HG03280 (cell line): Measurements from ENCODE around the gene PECR.
"Not testable (repeated sequence)": the region's sequence is repeated elsewhere in the genome, so short reads cannot be mapped to it uniquely, and the experiment has no call there.

ENCODE experiments used
- ATAC-seq: cut with Tn5 transposase; IDR thresholded peaks from one replicate; pipeline ENCODE4 v1.9.1; 2021; ENCODE audit warnings: mild to moderate bottlenecking, moderate library complexity; ENCODE audit not compliant: unreplicated experiment

PECR gene

DNA sequence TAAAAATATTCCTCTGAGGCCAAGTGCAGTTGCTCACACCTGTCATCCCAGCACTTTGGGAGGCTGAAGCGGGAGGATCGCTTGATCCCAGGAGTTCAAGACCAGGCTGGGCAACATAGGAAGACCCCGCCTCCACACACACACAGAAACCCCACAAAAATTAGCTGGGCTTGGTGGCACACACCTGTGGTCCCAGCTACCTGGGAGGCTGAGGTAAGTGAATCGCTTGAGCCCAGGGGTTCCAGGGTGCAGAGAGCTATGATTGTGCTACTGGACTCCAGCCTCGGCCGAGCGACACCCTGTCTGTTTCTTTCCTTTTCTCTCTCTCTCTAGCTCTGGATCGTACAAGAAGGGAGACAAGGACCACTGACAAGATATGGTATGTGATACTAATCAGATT lies 25.7 kb upstream of the PECR start:
- ATAC-seq: no peak

DNA sequence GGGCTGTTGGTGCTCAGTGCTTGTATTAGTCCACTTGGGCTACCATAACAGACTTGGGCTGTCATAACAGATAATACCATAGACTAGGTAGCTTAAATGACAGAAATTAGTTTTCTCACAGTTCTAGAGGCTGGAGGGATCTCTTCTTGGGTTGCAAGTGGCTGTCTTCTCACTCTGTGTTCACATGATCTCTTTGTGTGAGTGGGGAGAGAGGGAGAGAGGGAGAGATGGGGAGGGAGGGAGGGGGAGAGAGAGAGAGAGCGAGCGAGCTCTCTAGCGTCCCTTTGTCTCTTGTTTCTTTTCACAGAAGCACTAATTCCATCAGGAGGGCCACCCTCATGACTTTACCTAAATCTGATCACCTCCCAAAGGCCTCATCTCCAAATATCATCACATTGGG lies 23.1 kb upstream of the PECR start:
- ATAC-seq: no peak

DNA sequence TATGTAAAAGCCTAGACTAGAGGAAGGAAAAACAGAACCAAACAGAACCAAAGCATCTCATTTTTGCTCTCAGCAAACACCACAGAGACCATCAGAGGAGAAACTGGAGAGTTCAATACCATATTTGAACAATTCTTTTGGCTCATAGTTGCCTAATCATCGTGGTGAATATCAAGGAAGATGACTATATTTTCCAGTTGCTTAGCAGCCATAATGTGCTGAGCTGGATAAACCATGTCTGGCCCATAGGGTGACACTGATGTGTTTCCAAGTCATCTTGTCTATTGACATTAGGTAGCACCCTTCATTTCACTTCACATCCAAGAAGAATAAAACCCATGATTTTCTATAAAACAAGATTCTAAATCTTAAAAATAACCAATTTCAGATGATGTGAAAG lies 21.6 kb upstream of the PECR start:
- no peak for ATAC-seq

DNA sequence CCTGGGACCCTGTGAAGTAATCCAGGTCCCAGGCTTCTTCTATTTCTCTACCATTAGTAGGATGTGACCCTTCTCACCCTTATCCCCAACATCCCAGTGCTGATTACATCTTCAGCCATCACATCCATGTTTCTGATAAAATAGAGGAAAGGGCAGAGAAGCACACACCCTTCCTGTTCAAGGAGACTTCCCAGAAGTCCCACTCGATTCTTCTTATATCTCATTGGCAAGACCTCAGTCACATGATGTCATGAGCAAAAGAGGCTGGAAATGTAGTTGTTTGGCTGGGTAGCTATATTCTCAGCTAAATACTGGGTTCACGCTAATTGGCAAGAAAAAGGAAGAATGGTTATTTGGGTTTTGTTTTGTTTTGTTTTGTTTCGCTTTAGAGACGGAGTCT lies 19.5 kb upstream of the PECR start:
- ATAC-seq: no peak

DNA sequence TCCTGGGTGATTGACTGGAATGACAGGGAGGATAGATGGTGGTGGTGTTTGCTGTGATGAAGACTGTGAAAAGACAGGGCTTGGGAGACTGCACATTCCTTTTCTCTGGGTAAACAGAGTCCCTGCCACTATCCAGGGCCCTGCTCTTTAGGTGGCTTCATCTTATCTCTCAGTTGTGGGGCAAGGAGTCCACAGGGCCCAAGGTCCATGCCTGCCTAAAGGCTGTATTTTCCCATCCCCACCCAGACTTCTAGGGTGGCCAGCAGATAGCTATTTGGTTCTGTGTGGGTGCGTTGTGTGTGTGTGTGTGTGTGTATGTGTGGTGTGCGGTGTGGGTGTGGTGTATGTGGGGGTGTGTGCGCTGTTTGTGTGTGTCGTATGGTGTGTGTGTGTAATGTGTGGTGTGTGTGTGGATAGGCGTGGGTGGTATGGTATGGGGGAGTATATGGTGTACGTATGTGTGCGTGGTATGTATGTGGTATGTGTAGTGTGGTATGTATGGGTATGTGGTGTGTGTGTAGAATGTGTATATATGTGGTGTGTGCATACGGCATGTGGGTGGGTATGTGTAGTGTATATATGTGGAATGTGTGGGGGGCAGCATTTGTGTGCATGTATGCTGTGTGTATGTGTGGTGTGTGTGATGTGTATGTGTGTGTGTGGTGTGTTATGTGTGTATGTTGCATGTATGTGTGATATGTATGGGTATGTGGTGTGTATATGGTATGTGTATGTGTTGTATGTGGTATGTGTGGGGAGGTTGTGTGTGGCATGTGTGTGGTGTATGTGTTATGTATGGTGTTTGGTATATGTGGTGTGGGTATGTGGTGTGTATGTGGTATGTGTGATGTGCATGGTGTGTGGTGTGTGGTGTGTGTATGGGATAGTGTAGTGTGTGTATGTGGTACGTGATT lies 17.1 kb upstream of the PECR start:
- no peak for ATAC-seq

DNA sequence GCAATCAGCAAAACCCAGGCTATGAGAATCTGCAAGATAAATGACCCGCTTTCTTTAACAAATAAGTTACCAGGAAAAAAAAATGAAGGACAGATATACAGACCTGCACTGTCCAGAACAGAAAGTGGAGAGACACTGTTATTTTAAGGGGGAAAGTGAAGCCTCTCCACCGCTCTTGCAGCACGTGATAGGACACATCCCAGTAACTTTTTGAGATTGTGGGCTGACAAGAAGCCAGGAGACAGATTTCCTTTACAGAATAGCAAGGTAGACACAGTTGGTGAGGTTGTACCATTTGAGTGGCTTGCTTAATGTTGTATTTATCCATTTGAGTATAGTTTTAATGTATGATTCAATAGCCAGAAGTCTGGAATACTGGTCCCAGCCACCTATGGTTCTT lies 13.1 kb upstream of the PECR start:
- ATAC-seq: no peak

DNA sequence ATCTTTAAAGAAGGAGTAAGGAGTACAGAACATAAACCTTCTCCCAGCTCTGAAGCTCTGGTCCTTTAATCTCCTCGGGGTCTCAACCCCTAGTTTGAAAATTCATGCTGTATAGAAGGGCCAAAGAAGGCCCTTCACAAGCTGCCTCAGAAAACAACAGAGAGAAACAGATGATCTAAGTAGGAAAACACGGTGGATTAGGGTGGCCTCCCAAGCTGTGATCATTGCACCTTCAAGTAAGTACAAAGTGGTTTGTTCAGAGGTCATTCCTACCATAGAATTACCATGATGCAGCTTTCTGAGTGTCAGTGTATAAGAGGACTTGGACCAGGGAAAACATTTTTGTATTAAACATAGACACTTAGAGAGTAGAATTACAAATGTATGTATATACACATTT lies 11.0 kb upstream of the PECR start:
- ATAC-seq: no peak

DNA sequence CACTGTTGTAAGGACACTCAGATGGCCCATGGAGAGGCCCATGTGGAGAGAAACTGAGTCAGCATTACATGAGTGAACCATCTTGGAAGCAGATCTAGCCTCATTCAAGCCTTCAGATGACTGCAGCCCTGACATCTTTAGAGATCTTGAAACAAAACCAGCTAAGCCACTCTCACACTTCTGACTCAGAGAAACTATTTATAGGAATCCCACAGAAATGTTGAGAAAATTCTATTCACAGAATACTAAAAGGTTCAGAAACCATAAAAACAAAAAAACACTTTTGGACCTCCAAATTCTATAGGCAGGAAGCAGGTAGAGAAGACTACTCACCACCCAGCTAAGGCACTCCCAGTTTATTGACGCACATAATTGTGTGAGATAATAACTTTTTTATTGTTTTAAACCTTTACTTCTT lies 8.8 kb upstream of the PECR start:
- no peak for ATAC-seq

DNA sequence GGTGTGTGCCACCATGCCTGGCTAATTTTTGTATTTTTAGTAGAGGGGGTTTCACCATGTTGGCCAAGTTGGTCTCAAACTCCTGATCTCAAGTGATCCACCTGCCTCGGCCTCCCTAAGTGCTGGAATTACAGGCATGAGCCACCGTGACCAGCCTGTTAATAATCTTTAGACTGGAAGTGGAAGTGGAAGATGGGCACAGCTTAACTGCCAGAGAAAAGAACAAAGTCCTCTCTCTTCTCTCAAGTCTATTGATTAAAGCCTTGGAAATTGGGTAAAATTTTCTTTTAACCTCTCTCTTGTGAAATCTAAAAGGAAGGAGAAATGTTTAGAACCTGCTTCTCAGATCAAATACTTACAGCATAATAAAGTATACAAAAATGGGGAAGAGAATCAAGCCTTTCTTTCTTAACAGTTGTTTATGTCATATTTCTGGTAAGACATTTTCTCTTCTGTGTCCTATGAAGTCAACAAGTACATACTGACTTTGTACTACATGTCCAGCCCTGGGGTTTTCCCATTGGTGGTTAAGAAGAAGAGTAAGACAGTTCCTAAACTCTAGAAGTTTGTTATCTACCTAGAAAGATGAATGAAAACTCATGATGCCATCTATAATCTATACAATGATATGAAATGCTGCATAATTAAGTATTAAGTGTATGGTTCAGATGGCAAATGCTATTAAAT lies 4.7 kb upstream of the PECR start:
- no peak for ATAC-seq

DNA sequence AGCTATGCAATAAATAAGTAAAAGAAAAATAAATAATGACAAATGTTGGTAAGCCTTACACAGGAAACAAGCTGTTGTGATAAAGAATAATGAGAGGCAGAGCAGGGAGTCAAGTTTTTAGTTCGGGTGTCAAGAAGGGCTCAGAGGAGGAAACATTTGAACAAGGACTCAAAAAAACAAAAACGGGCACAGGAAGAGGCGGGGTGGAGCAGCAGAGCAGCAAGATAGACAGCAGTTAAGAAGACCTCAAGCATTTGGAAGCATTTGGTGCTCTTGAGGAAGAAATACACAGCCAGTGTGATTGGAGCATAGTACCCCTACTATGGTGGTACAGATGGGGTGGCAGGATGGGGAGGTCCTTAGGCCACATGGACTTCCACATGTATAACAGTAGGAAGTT lies 2.9 kb upstream of the PECR start:
- ATAC-seq: no peak

DNA sequence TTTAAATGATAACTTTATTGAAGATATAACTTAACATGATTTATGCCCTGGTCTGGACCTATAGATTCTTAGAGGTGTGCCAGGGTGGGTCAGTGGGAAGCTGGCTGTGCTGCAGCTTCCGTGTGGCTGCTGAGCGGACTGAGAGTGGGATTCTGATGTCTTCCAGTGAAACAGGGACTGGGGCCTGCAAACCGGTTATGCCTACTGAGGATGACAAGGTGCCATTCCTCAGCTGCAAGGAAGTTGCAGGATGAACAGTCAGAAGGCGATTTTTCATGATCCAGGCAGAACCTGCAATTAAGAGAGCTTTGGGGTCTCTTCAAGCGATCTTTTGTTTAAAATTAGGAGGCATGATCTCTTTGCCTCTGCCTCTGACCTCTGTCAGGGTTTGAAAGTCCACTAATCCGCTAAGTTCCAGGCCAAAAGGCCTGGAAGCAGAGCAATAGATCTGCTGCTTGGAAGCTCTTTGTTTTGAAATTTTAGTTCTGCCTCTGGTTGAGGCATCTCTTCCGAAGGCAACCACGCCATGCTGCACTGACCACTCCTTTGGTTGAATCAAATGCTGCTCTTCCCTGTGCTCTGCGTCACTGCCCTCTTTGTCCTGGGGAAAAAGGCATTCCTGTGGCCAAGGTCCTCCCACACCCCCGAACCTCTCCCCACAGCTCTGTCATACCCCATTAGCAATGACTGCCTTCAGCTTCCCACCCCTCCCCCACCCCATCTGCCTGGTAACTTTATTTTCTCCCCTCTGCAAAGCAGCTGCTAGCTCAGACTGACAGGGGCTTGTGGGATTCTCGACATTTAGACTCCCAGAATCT lies 2.1 kb upstream of the PECR start:
- no peak for ATAC-seq

DNA sequence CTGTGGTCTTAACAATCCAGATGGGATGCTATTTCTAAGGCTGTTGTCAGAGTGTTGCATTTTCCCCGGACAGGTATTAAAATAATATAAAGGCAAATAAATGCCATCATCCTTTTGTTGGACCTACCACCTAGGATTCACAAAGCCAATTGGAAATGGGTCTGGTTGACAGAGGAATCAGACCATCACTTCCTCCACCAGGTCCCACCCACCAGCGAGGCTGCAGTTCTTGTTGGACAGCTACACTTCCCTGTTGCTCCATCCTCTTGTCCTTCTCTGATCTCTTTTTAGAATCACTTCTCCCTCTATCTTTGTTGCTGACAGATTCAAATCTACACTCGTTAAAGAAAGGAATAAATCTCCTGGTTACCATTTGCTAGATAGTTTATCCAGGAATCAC lies 1.2 kb upstream of the PECR start:
- no peak for ATAC-seq

DNA sequence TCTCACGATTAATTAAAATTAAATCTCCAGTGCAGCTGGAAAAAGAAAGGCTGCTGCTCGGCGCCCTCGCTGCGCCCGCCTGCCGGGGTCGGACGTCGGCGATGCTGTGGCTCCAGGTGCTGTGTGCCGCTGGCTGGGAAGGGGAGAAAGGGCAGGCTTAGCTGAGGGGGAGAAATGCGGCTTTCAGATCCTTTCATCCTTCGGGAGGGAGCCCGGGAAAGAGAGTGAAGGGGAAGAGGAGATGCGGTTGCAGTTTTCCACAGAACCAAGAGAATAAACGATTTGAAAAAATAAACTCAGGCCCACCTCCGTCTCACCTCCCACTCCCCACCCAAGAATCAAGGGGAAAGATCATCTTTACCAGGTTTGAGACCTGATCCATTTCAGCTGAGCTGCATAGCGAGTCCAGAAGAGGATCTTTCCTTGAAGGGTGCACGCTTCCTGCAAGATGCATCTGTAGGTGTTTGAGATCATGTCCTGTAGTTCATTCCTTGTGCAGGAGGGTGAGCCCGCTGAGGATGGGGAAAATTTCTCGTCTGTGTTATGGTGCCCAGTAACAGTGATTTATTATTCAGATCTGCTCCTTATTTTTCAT lies 605 bp upstream of the PECR start:
- peak; percentile 4 for ATAC-seq

DNA sequence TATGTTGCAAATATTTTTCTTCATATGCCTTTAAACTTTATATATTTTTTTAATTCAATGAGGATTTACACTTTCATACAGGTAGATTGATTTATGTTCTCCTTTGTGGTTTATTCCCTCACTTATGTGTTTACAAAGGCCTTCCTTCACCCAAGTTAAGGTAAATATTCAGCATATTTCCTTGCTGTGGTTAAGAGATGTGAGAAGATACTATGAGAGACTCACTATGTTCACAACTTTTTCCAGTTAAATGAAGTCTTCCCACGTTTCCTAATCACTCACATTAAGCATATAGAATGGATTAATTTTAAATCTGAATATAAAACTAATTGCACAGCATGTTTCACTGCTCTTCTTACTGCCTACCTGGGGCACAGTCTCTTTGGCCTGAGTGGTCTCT lies 597 bp downstream of the PECR start:
- no peak for ATAC-seq

DNA sequence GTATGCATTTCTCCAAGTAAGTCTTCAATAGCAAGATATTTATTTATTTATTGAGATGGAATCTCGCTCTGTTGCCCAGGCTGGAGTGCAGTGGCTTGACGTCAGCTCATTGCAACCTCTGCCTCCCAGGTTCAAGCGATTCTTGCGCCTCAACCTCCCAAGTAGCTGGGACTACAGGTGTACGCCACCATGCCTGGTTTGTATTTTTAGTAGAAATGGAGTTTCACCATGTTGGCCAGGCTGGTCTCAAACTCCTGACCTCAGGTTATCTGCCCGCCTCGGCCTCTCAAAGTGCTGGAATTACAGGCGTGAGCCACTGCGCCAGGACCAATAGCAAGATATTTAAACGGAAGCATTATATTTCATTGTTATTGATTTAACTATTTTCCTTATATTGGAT lies 1.6 kb downstream of the PECR start:
- ATAC-seq: not testable (repeated sequence)

DNA sequence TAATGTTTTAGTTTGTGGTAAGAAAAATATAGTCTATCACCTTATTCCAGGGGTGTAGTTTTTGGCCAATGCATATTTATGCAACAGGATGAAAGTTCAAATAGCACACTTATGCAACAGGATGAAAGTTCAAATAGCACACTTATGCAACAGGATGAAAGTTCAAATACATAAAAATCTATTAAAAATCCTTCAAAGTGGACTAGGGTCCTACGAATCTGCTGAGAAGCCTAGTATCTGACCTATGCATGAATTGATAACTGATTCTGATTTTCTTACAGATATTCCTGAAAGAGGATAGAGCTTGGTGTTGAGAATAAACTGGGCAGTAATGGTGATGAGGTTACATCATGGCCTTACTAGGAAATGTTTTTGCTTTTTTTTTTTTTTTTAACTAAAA lies 2.8 kb downstream of the PECR start:
- ATAC-seq: no peak

DNA sequence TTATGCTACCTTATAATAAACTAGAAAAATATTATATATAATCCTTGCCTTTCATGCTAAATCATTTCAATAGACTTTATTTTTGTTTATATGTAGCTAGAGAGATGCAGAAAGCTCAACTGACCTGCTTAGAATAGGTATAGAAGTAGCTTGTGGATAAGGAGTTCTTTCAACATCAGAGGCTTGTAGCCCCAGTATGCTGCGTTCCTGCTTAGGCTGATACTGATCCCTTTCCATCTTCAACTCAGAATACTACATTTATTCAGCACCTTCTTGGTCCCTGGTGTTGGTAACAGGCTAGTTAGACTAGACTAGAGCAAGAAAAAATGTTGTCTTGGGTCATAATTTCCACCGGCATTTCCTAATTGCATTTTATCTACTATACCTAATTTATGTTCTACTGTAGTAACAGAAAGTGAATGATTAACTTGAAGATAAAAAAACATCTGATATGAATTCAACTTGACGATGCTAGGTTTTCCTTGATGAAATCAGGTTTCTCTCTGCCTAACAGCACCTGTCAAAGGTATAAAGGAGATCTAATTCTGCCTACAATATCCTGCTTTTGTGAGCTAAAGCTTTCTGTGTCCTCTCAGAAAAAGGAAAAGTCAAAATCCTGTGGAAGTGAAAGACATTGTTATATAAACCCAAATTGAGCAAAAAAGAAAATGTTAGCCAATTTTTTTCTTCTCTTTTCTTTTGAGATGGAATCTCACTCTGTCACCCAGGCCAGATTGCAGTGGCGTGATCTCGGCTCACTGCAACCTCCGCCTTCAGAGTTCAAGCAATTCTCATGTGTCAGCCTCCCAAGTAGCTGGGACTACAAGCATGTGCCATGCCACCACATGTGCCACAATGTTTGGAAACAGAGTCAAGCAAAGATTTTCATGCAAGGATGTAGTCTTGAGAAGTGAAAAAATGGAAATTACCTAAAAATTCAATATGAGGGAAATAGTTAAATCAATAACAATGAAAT lies 5.8 kb downstream of the PECR start:
- ATAC-seq: no peak

DNA sequence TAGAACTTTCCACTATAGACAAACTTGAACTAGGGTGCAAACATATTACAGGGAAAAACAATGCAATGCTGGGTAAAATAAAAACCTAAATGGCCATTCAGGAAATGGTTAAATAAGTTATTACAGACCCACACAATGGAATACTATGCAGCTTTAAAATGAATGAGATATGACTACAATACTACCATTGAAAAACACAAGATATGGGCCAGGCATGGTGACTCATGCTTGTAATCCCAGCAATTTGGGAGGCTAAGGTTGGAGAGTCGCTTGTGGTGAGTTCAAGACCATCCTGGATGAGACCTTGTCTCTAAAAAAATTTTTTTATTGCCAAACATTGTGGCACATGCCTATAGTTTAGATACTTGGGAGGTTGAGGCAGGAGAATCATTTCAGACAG lies 6.8 kb downstream of the PECR start:
- no peak for ATAC-seq

DNA sequence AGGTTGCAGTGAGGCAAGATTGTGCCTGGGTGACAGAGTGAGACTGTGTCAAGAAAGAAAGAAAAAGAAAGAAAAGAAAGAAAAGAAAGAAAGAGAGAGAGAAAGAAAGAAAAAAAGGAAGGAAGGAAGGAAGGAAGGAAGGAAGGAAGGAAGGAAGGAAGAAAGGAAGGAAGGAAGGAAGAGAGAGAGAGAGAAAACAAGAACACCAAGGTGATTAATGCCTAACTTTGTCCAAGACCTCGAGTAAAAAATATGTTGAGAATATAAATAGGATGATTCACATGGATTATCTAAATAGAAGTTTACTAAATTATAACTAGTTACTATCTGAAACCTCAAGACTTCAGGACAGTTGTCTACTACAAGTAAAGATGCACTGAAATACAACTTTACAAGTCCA lies 7.2 kb downstream of the PECR start:
- no peak for ATAC-seq

DNA sequence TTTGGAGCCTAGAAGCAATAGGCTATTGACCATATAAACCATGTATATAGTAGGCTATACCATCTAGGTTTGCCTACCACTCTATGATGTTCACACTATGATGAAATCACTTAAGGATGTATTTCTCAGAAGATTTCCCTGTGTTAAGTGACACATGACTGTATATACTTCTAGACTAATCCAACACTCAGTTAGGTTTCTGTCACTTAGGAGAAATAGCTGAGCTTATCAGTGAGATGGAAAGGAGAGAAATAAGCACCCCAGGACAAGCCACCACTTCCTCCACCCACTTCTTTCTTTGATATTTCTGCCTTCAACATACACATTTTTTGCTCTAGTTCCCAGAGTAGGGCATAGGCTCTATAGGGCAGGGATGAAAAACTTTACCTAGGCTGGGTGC lies 7.8 kb downstream of the PECR start:
- ATAC-seq: no peak
